PC-3 (cell line): Measurements from ENCODE around the gene SEL1L2.

Experiments used
- CTCF ChIP-seq: fragments of 300-600 bp; sonication (generic); conservative IDR thresholded peaks from 2 replicates; pipeline ENCODE4 v1.5.1; 2017; ENCODE audit warnings: antibody characterized with exemption, low read depth, mild to moderate bottlenecking, low read length
- EZH2 ChIP-seq: fragments of 300-600 bp; sonication (generic); IDR thresholded peaks from one replicate; pipeline ENCODE4 v1.6.1; 2017; ENCODE audit warnings: antibody characterized with exemption, mild to moderate bottlenecking, low read length; ENCODE audit not compliant: unreplicated experiment

GRCh38 chr20:13858439-13858838 lies 132.0 kb downstream of the SEL1L2 start:
- TF ChIP-seq CTCF (no peak), EZH2 (no peak)
